Activated CD8-positive, alpha-beta memory T cell treated with anti-CD3 and anti-CD28 coated beads, Interleukin-2, amount 50 U/mL, for 1 hour (primary cell): ENCODE data around the gene SPC24.
"Not testable (repeated sequence)": the region's sequence is repeated elsewhere in the genome, so short reads cannot be mapped to it uniquely, and the experiment has no call there.

ENCODE experiments used
- DNase-seq: peaks from one replicate; pipeline ENCODE4 v3.0.0-alpha.2; 2020; ENCODE audit errors: extremely low read depth

SPC24 gene

GRCh38 chr19:11125994-11126685 is 29.4 kb downstream of the SPC24 start:
- DNase-seq, result peak; percentile 37

- not testable (repeated sequence) for DNase-seq
These were observed 31.4 kb downstream of the SPC24 start for GRCh38 chr19:11124157-11124556.

- no peak for DNase-seq
These were observed 32.5 kb downstream of the SPC24 start for GRCh38 chr19:11123114-11123513.

- DNase-seq, result not testable (repeated sequence)
These were observed 33.6 kb downstream of the SPC24 start for GRCh38 chr19:11121963-11122362.

- no peak for DNase-seq
These were observed 39.1 kb downstream of the SPC24 start for GRCh38 chr19:11116507-11116906.

- no peak for DNase-seq
These were observed 39.6 kb downstream of the SPC24 start for GRCh38 chr19:11115895-11116446.

- no peak for DNase-seq
These were observed 40.5 kb downstream of the SPC24 start for GRCh38 chr19:11115042-11115441.

- DNase-seq, result no peak
These were observed 42.4 kb downstream of the SPC24 start for GRCh38 chr19:11113140-11113708.

- no peak for DNase-seq
These were observed 43.8 kb downstream of the SPC24 start for GRCh38 chr19:11111771-11112144.

- no peak for DNase-seq
These were observed 44.3 kb downstream of the SPC24 start for GRCh38 chr19:11111117-11111770.

- no peak for DNase-seq
These were observed 46.8 kb downstream of the SPC24 start for GRCh38 chr19:11108746-11109145.

- DNase-seq, result no peak
These were observed 49.1 kb downstream of the SPC24 start for GRCh38 chr19:11106477-11106876.

- no peak for DNase-seq
These were observed 50.5 kb downstream of the SPC24 start for GRCh38 chr19:11105014-11105636.

GRCh38 chr19:11103667-11104066 is 51.9 kb downstream of the SPC24 start:
- DNase-seq, result not testable (repeated sequence)

GRCh38 chr19:11102944-11103343 is 52.6 kb downstream of the SPC24 start:
- DNase-seq, result no peak

GRCh38 chr19:11101057-11101456 is 54.5 kb downstream of the SPC24 start:
- DNase-seq, result no peak

- DNase-seq, result no peak
These were observed 55.5 kb downstream of the SPC24 start for GRCh38 chr19:11100049-11100448.

- no peak for DNase-seq
These were observed 56.7 kb downstream of the SPC24 start for GRCh38 chr19:11098861-11099260.

- no peak for DNase-seq
These were observed 57.3 kb downstream of the SPC24 start for GRCh38 chr19:11098327-11098726.

- not testable (repeated sequence) for DNase-seq
These were observed 58.2 kb downstream of the SPC24 start for GRCh38 chr19:11097367-11097766.

GRCh38 chr19:11096210-11096841 is 59.3 kb downstream of the SPC24 start:
- no peak for DNase-seq
